ENCODE results near the gene HBD.
"Not testable (repeated sequence)": the region's sequence is repeated elsewhere in the genome, so short reads cannot be mapped to it uniquely, and the experiment has no call there.

The HBD gene

DNA sequence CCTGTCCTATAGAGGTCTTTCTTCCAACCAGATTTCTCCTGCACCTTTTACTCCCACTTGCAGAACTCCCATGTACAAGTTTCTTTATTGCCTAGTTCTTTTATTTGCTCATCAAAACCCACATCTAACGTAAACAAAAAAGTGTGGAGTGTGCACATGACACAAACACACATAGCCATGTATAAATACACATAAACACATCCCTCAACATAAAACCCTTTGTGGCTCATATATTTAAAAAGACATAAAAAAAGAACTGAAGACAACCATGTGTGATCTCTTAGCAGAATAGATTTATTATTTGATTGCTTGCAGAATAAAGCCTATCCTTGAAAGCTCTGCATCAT, 18.6 kb upstream of the HBD start:
- no peak for DNase-seq (ENCODE audit: low read depth)

DNA sequence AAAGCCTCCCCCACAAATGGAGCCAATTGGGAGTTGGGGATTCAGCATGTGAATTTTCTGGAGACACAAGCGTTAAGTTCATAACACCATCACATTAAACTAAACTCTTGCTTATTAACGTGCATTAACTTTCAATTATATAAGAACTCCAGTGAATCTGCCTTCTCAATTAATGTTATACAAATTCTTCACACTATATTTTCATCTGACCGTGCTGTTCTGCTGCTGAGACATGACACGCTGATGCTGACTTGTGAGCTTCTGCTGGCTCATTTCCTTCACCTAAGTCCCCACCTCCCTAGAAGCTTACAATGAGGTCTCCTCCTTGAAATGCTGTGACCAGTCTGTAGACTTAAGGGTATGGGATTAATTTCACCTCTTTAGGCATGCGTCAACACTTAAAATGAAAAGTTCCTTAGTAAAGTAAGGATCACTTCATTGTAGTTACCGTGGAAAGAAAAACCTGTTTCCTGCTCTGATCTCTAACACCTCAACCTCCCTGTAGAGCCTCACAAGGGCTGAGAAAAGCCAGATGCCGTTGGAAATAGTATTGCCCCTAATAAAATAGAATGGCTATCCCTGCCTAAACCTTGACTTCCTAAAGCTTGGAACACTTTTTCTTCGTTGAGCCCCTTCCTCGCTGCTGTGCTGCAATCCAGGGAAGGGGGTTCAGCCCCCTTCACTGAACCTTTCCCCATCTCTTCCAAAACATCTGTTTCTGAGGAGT, 18.1 kb upstream of the HBD start:
- no peak for DNase-seq (ENCODE audit: low read depth)

DNA sequence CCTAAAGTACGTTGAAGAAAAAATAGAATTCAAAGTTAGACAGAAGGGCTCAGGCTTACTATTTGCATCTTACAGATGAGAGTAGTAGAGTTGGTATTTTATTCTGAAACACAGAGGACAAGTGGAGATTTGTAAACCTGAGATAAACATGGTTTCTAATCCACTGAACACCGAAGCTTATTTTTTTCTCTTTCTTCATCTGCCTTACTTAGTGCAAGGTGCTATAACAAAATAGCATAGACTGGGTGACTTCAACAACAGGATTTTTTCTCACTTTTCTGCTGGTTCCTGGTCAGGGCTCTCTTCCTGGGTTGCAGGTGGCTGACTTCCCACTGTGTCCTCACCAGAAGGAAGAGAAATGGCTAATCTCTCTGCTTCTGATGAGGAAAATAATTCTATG, 17.5 kb upstream of the HBD start:
- no peak for DNase-seq (ENCODE audit: low read depth)

DNA sequence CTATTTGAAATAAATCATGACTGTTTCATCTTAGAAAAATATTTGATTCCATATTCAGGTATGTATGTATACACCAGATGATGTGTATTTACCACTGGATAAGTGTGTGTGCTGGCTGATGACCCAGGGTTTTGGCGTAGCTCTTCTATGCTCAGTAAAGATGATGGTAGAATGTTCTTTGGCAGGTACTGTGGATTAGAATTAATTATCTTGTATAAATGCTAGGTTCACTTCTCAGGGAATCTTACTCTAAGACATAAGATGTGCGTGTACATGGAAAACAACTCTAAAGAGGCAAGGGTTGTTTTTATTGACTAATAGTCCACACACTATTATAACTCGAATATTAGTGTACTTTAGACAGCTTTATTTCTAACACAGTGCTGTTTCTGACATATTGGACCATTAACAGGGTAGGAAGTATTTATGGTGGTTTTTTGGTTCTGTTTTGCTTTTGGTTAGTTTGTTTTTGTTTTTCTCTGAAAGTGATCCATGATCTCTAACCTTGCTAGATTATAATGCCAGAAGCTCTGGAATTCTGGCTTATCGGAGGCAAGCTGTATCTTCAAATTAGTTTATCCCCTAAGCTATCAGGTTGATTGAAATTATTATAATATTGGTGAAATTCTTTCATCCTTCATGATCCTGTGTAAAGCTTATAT, 16.4 kb upstream of the HBD start:
- no peak for DNase-seq (ENCODE audit: low read depth)

DNA sequence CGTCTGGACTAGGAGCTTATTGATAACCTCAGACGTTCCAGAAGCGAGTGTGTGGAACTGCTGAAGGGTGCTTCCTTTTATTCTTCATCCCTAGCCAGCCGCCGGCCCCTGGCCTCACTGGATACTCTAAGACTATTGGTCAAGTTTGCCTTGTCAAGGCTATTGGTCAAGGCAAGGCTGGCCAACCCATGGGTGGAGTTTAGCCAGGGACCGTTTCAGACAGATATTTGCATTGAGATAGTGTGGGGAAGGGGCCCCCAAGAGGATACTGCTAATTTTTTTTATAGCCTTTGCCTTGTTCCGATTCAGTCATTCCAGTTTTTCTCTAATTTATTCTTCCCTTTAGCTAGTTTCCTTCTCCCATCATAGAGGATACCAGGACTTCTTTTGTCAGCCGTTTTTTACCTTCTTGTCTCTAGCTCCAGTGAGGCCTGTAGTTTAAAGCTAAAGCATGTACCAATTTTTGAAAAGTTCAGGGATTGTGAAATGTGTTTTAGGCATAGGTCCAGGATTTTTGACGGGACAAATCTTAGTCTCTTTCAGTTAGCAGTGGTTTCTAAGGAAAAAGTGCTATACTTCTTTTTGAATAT, 15.6 kb upstream of the HBD start, which contains the start of gene HBG1:
HBG1 (minus strand) TSS at position 51 of the 590 bp plus-strand sequence. CDS start 53 bp downstream, outside the sequence.
- not testable (repeated sequence) for DNase-seq (ENCODE audit: low read depth)

DNA sequence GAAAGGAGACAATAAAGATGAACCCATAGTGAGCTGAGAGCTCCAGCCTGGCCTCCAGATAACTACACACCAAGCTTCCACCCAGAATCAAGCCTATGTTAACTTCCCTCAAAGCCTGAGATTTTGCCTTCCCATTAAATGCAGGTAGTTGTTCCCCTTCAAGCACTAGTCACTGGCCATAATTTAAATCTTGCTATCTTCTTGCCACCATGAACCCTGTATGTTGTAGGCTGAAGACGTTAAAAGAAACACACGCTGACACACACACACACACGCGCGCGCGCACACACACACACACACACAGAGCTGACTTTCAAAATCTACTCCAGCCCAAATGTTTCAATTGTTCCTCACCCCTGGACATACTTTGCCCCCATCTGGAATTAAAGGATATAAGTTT, 14.2 kb upstream of the HBD start:
- DNase-seq (ENCODE audit: low read depth), result not testable (repeated sequence)

DNA sequence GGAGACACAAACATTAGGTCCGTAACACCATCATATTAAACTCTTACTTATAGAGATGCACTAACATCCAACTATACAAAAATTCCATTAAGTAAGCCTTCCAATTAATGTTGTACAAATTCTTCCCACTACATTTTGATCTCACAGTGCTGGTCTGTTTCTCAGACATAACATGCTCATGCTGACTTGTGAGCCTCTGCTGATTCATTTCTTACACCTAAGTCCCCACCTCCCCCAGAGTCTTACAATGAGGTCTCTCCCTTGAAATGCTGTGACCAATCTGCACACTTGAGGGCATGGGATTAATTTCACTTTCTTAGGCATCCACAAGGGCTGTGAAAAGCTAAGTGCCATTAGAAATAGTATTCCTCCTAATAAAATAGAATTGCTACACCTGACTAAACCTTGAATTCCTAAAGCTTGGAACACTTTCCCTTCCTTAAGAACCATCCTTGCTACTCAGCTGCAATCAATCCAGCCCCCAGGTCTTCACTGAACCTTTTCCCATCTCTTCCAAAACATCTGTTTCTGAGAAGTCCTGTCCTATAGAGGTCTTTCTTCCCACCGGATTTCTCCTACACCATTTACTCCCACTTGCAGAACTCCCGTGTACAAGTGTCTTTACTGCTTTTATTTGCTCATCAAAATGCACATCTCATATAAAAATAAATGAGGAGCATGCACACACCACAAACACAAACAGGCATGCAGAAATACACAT, 13.3 kb upstream of the HBD start:
- no peak for DNase-seq (ENCODE audit: low read depth)

DNA sequence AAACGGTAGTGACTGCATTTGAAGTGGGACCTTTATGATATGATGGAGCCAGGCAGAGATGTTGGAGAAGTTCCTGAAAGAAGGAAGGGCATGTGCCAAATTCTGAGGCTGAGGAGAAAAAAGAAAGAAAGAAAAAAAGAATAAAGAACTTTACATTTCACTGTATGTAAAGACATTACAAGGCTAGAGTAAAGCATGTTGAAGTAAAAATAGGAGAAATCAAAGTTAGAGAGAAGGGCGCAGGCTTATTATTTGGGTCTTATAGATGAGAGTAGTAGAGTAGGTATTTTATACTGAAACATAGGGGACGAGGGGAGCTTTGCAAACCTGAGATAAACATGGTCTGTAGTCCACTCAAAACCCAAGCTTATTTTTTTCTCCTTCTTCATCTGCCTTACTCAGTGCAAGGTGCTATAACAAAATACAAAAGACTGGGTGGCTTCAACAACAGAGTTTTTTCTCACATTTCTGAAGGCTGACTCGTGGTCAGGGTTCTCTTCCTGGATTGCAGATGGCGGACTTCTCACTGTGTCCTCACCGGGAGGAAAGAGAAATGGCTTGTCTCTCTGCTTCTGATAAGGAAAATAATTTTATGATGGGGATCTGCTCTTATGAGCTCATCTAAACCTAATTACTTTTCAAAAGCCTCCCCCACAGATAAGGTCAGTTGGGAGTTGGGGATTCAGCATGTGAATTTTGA, 12.6 kb upstream of the HBD start:
- DNase-seq (ENCODE audit: low read depth), result no peak

DNA sequence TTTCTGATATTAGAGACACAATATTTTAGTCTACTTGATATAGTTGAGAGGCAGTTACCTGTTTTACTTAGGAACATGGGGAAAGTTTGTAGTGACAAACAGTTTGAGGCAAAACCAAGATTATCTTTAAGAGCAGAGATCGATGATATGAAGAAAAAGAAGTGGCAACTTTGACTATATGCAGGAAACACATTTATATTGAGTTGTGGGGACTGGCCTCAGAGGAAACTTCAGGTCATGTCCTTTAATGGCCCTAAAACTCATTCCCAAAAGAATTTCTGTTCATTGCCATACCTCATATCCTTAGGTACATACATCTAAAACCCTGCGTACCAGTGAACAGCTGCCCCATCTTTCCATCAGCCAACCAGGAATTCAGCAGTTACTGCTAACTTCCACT, 10.9 kb upstream of the HBD start:
- DNase-seq (ENCODE audit: low read depth), result no peak

DNA sequence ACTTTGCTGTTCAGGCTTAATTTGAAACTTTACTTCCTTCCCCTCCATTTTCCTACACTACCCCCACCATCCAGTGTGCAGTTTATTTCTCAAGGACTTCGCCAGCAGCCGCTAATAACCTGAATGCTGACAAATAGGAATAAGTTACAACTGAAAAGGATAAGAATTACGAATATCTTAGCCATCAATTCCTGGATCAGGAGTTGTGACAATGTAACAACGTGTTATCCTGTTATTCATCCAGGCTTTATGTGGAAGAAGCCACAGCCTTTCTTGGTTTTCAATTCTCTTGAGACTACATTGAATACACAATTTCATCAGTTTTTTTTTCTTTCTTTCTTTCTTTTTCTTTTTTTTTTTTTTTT, 9.5 kb upstream of the HBD start:
- no peak for DNase-seq (ENCODE audit: low read depth)

DNA sequence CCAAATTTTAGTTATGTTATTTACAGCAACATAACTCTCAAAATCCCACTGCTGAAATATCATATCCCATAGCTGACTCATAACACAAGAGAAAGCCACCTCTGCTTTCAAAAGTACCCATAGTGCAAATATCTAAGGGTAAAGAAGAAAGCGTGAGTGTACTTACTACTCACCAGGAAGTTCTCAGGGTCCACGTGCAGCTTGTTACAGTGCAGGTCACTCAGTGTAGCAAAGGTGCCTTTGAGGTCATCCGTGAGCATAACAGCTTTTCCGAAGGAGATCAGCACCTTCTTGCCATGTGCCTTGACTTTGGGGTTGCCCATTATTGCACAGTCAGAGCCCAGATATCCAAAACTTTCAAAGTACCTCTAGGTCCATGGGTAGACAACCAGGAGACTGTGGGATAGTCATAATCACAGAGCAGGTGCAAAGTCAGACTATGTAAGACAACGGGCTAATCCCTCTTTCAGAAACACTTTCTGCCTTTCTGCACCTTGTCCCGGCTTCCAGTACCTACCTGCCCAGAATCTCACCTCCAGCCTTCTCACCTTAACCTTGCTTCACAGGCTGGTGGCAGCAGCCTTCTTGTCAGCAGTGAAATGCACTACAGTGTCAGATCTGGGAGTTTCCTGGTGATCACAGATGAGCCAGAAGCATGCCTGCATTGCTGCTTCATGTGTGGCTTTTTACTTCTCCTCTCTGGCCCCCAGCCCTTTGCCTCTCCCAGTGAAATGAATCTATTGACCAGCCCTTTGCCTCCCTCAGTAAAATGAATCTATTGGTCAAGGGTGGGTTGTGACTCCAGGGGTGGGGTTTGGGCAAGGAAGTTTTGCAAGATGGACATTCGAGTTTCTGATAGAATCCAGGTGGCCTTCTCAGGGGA, 8.9 kb upstream of the HBD start:
- DNase-seq (ENCODE audit: low read depth), result no peak

DNA sequence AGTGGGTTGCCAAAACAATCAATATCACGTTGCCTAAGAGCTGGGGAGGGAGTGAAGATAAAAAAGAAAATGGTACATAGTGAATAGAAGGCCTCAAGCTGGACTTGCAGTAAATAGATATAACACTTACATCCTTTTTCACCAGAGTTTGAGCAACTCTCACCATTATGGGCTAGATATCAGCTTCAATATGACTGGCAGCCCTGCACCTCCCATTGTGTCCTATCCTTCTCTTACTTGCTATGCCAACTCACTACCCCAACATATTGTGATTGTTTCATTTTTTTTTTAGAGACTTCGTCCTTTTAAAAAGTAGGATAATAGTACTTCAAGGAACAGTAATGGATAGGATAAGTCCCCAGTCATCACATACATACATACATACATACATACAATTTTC, 7.9 kb upstream of the HBD start:
- no peak for DNase-seq (ENCODE audit: low read depth)

DNA sequence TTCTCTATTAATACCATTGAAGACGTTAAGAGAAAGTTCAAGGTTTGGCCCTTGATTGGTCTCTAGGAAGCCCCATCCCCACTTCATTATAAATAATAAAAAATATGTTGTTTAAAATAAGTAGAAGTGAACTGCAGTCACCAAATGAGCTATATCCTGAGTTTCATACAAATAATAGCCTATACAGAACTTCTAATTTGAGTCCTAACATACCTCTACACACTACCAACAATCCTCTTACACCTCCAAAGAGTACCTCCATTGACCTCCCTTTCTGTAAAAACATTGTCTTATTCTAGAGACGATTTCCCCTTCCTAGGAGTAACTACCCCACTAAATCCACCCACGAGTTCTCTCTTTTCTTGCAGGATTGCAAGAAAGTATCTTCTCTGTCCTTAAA, 7.2 kb upstream of the HBD start:
- no peak for DNase-seq (ENCODE audit: low read depth)

DNA sequence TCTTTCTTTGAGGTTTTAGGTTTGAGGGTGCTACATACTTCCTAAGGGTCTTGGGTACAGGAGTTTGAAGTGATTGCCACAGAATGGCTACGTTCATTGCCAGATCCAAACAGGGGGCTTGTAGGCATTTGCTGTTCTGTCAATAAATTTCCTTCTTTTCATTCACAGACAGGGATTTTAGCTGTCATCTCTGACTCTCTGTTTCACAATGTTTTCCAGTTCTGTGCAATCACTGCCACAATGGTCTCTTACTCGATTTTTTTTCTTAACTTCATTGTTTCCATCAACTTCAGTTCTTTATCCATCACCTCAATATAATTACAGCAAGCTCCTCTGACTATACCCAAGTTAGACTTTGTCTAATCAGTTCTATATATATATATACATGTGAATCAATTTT, 6.2 kb upstream of the HBD start:
- DNase-seq (ENCODE audit: low read depth), result no peak

DNA sequence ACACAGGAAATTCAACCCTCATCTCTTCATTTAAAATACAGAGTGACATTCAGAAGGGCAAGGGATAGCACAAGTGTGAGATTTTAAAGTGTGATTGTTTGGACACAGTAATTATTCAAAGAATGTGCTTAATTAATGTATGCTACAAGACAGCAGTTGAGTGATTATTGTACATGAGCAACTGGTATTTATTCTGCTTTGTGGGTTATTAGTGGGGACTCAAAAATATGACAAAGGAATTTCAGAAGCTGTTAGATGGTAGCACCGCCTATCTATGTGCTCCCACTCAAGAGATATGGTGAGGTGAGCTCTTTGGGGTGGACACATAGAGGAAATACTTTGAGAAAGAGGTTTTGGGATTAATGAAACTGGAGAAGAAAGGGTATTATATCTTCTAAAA, 5.8 kb upstream of the HBD start:
- DNase-seq (ENCODE audit: low read depth), result no peak

DNA sequence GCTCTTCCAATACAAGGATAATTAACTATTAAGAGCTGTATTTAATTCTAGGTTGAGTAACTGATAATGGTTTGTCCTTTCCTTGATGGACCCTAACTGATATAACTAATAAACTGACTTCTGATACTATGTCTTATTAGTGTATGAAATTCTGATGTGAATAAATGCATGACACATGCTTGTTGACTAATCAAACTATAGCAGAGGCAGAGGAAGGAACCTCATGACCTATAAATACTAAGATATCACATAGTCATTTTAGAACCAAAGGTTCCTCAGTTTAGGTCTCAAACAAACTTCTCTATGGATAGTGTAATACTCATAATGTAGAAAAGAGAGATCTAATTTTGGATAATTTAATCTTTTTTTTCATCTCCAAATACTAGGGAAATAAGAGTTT, 4.8 kb upstream of the HBD start:
- DNase-seq (ENCODE audit: low read depth), result no peak

DNA sequence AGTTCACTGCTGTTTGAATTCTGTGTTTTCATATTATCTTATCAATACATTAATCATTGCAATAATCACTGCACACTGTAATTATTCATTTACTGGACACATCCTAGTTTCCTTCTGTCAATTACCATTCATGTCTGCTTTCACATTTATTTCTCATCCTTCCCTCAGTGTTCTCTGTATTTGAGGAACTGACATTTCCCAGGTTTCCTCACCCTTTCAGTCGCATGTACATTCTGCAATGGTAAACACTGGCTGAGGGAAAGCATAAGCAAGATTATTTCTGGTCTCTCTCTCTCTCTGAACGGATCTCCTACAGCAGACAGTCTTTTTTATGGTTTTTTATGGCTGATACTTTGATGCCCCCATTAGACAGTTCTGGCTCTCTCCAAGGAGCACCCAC, 4.2 kb upstream of the HBD start:
- no peak for DNase-seq (ENCODE audit: low read depth)

DNA sequence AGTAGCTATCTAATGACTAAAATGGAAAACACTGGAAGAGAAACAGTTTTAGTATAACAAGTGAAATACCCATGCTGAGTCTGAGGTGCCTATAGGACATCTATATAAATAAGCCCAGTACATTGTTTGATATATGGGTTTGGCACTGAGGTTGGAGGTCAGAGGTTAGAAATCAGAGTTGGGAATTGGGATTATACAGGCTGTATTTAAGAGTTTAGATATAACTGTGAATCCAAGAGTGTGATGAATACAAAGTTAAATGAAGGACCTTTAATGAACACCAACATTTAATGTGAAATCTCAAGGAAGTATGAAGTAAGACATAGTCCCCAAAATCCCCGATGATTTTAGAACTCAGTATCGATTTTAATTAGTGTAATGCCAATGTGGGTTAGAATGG, 3.1 kb upstream of the HBD start:
- no peak for DNase-seq (ENCODE audit: low read depth)

DNA sequence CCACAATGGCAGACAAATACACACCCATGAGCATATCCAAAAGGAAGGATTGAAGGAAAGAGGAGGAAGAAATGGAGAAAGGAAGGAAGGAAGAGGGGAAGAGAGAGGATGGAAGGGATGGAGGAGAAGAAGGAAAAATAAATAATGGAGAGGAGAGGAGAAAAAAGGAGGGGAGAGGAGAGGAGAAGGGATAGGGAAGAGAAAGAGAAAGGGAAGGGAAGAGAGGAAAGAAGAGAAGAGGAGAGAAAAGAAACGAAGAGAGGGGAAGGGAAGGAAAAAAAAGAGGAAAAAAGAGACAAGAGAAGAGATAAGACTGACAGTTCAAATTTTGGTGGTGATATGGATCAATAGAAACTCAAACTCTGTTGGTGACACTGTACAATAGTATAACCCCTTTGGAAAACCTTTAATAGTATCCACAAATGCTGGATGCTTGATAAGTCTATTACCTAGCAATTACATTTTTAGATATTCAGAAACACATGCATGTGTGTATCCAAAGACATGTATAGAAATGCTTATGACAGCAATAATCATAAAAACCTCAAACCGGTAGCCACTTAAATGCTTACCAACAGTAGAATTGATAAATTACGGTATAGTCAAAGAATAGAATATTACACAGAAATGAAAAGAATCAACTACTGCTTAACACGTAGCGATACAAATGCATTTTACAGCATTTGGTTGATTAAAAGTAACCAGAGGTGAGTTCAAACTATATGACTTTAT, 1.2 kb upstream of the HBD start:
- DNase-seq (ENCODE audit: low read depth), result no peak

DNA sequence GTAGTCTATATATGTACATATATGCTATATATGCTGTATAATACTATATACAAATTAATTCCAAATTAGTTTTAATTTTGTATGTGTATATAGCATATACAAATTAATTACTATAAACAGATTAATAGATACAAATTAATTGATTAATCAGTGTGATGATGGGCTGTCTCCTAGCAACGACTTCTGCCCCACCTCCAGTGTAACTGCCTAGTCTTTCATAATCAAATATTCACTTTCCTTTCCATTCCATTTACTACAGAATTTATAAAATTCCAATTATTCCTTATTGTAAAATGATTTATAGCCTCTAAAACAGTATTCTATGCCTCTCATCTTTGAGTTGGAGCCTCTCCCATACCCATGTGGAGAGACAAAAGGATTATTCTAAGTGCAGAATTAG, 976 bp downstream of the HBD start:
- no peak for DNase-seq (ENCODE audit: low read depth)

DNA sequence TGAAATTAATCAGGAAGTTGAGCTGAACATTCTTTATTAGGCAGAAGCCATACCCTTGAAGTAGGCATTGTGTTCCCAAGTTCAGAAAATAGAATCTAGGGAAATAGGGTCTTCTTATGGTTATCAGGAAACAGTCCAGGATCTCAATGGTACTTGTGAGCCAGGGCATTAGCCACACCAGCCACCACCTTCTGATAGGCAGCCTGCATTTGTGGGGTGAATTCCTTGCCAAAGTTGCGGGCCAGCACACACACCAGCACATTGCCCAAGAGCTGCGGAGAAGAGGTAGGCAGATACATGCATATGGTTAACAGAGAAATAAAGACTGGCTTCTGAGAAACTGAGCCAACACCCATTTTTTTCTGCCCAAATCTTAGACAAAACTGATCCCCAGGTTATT, 1.5 kb downstream of the HBD start:
- no peak for DNase-seq (ENCODE audit: low read depth)
